ENCODE measurements around the gene CELSR3. TPM values are rescaled to one million over a fixed set of nuclear protein-coding genes. Genes with fewer than 3 reads are reported as not detected.

CELSR3 gene
- total RNA-seq (2014; rRNA removed; shearing (Covaris generic); ENCODE audit: low replicate concordance): 3.8 and 7.0 TPM in 2 replicates

- Histone ChIP-seq H3K9me2 (replicated peaks; ENCODE audit: insufficient read depth, low read length) (no peaks in the 10 kb centered on the region), H3K4me2 (ENCODE audit: low read depth, low read length, poor library complexity, severe bottlenecking) (no peak within 1 kb of the TSS), H3K4me1 (ENCODE audit: low read length) (no peaks in the 10 kb centered on the region), H4K20me1 (ENCODE audit: insufficient read depth, low read depth, low read length) (no peaks in the 10 kb centered on the region), H3K4me3 (ENCODE audit: low read length) (no peak within 1 kb of the TSS), H3K27me3 (ENCODE audit: low read length) (no peaks in the 10 kb centered on the region), H3K27ac (ENCODE audit: low read length) (no peak within 1 kb of the TSS), H3K79me2 (ENCODE audit: low read length) (no peaks in the 10 kb centered on the region), H3K9me3 (ENCODE audit: low read length) (no peaks in the 10 kb centered on the region), H3K36me3 (ENCODE audit: insufficient read depth, low read length) (peaks cover 3% of the 10 kb centered on the region; the same call in 1 of the 2 replicates), H2AFZ (ENCODE audit: low read length) (no peak within 1 kb of the TSS), H3K9ac (ENCODE audit: low read length) (no peak within 1 kb of the TSS)
- no peak for DNase-seq
Measured at GRCh38 chr3:48662753-48663488, at the start of gene CELSR3. Gene CELSR3 (minus strand): TSS chr3:48662886. CDS start chr3:48662634, 252 bp downstream.

GRCh38 chr3:48711727-48712126 is 49.0 kb upstream of the CELSR3 start:
- no peak overlapping the region for H3K9ac ChIP-seq (ENCODE audit: low read length)
- no peak for DNase-seq
- no peaks in the 10 kb centered on the region for H3K9me2 ChIP-seq (replicated peaks; ENCODE audit: insufficient read depth, low read length)
- peaks cover 46% of the 10 kb centered on the region for H3K36me3 ChIP-seq (ENCODE audit: insufficient read depth, low read length)
- peaks cover 46% of the 10 kb centered on the region for H4K20me1 ChIP-seq (ENCODE audit: insufficient read depth, low read depth, low read length)
- peaks cover 96% of the 10 kb centered on the region for H3K79me2 ChIP-seq (ENCODE audit: low read length)
- no peaks in the 10 kb centered on the region for H3K27me3 ChIP-seq (ENCODE audit: low read length)
- H3K4me3 ChIP-seq (ENCODE audit: low read length): no peak overlapping the region
- peaks cover 13% of the 10 kb centered on the region for H3K4me1 ChIP-seq (ENCODE audit: low read length)
- no peak overlapping the region for H3K4me2 ChIP-seq (ENCODE audit: low read depth, low read length, poor library complexity, severe bottlenecking)
- no peak overlapping the region for H3K27ac ChIP-seq (ENCODE audit: low read length)
- H3K9me3 ChIP-seq (ENCODE audit: low read length): no peaks in the 10 kb centered on the region
- no peak overlapping the region for H2AFZ ChIP-seq (ENCODE audit: low read length)

- H3K9me2 ChIP-seq (replicated peaks; ENCODE audit: insufficient read depth, low read length): no peaks in the 10 kb centered on the region
- H3K27ac ChIP-seq (ENCODE audit: low read length): no peak overlapping the region
- peaks cover 45% of the 10 kb centered on the region for H3K36me3 ChIP-seq (ENCODE audit: insufficient read depth, low read length)
- H3K27me3 ChIP-seq (ENCODE audit: low read length): no peaks in the 10 kb centered on the region
- no peak for DNase-seq
- H3K4me2 ChIP-seq (ENCODE audit: low read depth, low read length, poor library complexity, severe bottlenecking): no peak overlapping the region
- H4K20me1 ChIP-seq (ENCODE audit: insufficient read depth, low read depth, low read length): peaks cover 46% of the 10 kb centered on the region
- H3K4me1 ChIP-seq (ENCODE audit: low read length): no peaks in the 10 kb centered on the region; the same call in 1 of the 2 replicates
- no peak overlapping the region for H3K9ac ChIP-seq (ENCODE audit: low read length)
- no peak overlapping the region for H3K4me3 ChIP-seq (ENCODE audit: low read length)
- no peaks in the 10 kb centered on the region for H3K9me3 ChIP-seq (ENCODE audit: low read length)
- H2AFZ ChIP-seq (ENCODE audit: low read length): no peak overlapping the region
- H3K79me2 ChIP-seq (ENCODE audit: low read length): peaks cover 96% of the 10 kb centered on the region
Measured at GRCh38 chr3:48709051-48709461, 46.4 kb upstream of the CELSR3 start.

- Histone ChIP-seq H3K27me3 (ENCODE audit: low read length) (no peaks in the 10 kb centered on the region), H3K4me1 (ENCODE audit: low read length) (no peaks in the 10 kb centered on the region; the same call in 1 of the 2 replicates), H3K9me3 (ENCODE audit: low read length) (no peaks in the 10 kb centered on the region), H3K9ac (ENCODE audit: low read length) (no peak overlapping the region), H2AFZ (ENCODE audit: low read length) (no peak overlapping the region), H3K36me3 (ENCODE audit: insufficient read depth, low read length) (peaks cover 45% of the 10 kb centered on the region), H3K4me2 (ENCODE audit: low read depth, low read length, poor library complexity, severe bottlenecking) (no peak overlapping the region), H3K79me2 (ENCODE audit: low read length) (peaks cover 95% of the 10 kb centered on the region), H3K4me3 (ENCODE audit: low read length) (no peak overlapping the region), H3K27ac (ENCODE audit: low read length) (no peak overlapping the region), H3K9me2 (replicated peaks; ENCODE audit: insufficient read depth, low read length) (no peaks in the 10 kb centered on the region), H4K20me1 (ENCODE audit: insufficient read depth, low read depth, low read length) (peaks cover 50% of the 10 kb centered on the region)
- no peak for DNase-seq
Measured at GRCh38 chr3:48708481-48708889, 45.8 kb upstream of the CELSR3 start.

GRCh38 chr3:48707157-48707556 is 44.5 kb upstream of the CELSR3 start:
- Histone ChIP-seq H2AFZ (ENCODE audit: low read length) (no peak overlapping the region), H3K9me2 (replicated peaks; ENCODE audit: insufficient read depth, low read length) (no peaks in the 10 kb centered on the region), H3K4me1 (ENCODE audit: low read length) (no peaks in the 10 kb centered on the region), H3K9ac (ENCODE audit: low read length) (no peak overlapping the region), H3K36me3 (ENCODE audit: insufficient read depth, low read length) (peaks cover 46% of the 10 kb centered on the region), H4K20me1 (ENCODE audit: insufficient read depth, low read depth, low read length) (peaks cover 53% of the 10 kb centered on the region), H3K27me3 (ENCODE audit: low read length) (no peaks in the 10 kb centered on the region), H3K4me2 (ENCODE audit: low read depth, low read length, poor library complexity, severe bottlenecking) (no peak overlapping the region), H3K9me3 (ENCODE audit: low read length) (no peaks in the 10 kb centered on the region), H3K79me2 (ENCODE audit: low read length) (peaks cover 96% of the 10 kb centered on the region), H3K4me3 (ENCODE audit: low read length) (no peak overlapping the region), H3K27ac (ENCODE audit: low read length) (no peak overlapping the region)
- no peak for DNase-seq

- peaks cover 57% of the 10 kb centered on the region for H4K20me1 ChIP-seq (ENCODE audit: insufficient read depth, low read depth, low read length)
- H3K27me3 ChIP-seq (ENCODE audit: low read length): no peaks in the 10 kb centered on the region
- DNase-seq: no peak
- H3K9me3 ChIP-seq (ENCODE audit: low read length): no peaks in the 10 kb centered on the region
- H3K27ac ChIP-seq (ENCODE audit: low read length): no peak overlapping the region
- H2AFZ ChIP-seq (ENCODE audit: low read length): no peak overlapping the region
- H3K4me2 ChIP-seq (ENCODE audit: low read depth, low read length, poor library complexity, severe bottlenecking): no peak overlapping the region
- no peak overlapping the region for H3K9ac ChIP-seq (ENCODE audit: low read length)
- no peak overlapping the region for H3K4me3 ChIP-seq (ENCODE audit: low read length)
- no peaks in the 10 kb centered on the region for H3K9me2 ChIP-seq (replicated peaks; ENCODE audit: insufficient read depth, low read length)
- H3K79me2 ChIP-seq (ENCODE audit: low read length): peaks cover 98% of the 10 kb centered on the region
- no peaks in the 10 kb centered on the region for H3K4me1 ChIP-seq (ENCODE audit: low read length)
- peaks cover 49% of the 10 kb centered on the region for H3K36me3 ChIP-seq (ENCODE audit: insufficient read depth, low read length)
Measured at GRCh38 chr3:48702320-48702920, 39.7 kb upstream of the CELSR3 start.

GRCh38 chr3:48700731-48701405 is 38.2 kb upstream of the CELSR3 start:
- H3K9ac ChIP-seq (ENCODE audit: low read length): no peak overlapping the region
- no peaks in the 10 kb centered on the region for H3K4me1 ChIP-seq (ENCODE audit: low read length)
- H3K79me2 ChIP-seq (ENCODE audit: low read length): peaks cover 96% of the 10 kb centered on the region
- DNase-seq: no peak
- H3K27ac ChIP-seq (ENCODE audit: low read length): no peak overlapping the region
- H3K36me3 ChIP-seq (ENCODE audit: insufficient read depth, low read length): peaks cover 46% of the 10 kb centered on the region
- no peak overlapping the region for H3K4me3 ChIP-seq (ENCODE audit: low read length)
- H3K4me2 ChIP-seq (ENCODE audit: low read depth, low read length, poor library complexity, severe bottlenecking): no peak overlapping the region
- H3K9me2 ChIP-seq (replicated peaks; ENCODE audit: insufficient read depth, low read length): no peaks in the 10 kb centered on the region
- no peak overlapping the region for H2AFZ ChIP-seq (ENCODE audit: low read length)
- H3K27me3 ChIP-seq (ENCODE audit: low read length): no peaks in the 10 kb centered on the region
- H3K9me3 ChIP-seq (ENCODE audit: low read length): no peaks in the 10 kb centered on the region
- H4K20me1 ChIP-seq (ENCODE audit: insufficient read depth, low read depth, low read length): peaks cover 58% of the 10 kb centered on the region

- H3K79me2 ChIP-seq (ENCODE audit: low read length): peaks cover 89% of the 10 kb centered on the region
- H3K9ac ChIP-seq (ENCODE audit: low read length): no peak overlapping the region
- no peaks in the 10 kb centered on the region for H3K27me3 ChIP-seq (ENCODE audit: low read length)
- H3K9me2 ChIP-seq (replicated peaks; ENCODE audit: insufficient read depth, low read length): no peaks in the 10 kb centered on the region
- DNase-seq: no peak
- no peak overlapping the region for H3K27ac ChIP-seq (ENCODE audit: low read length)
- no peaks in the 10 kb centered on the region for H3K9me3 ChIP-seq (ENCODE audit: low read length)
- no peaks in the 10 kb centered on the region for H3K4me1 ChIP-seq (ENCODE audit: low read length)
- H3K4me2 ChIP-seq (ENCODE audit: low read depth, low read length, poor library complexity, severe bottlenecking): no peak overlapping the region
- no peak overlapping the region for H3K4me3 ChIP-seq (ENCODE audit: low read length)
- peaks cover 57% of the 10 kb centered on the region for H3K36me3 ChIP-seq (ENCODE audit: insufficient read depth, low read length)
- no peak overlapping the region for H2AFZ ChIP-seq (ENCODE audit: low read length)
- H4K20me1 ChIP-seq (ENCODE audit: insufficient read depth, low read depth, low read length): peaks cover 67% of the 10 kb centered on the region
Measured at GRCh38 chr3:48698891-48699290, 36.2 kb upstream of the CELSR3 start.
